Peyer's patch (tissue), 4 donors: ENCODE data around the gene SEMA5A. TPM values are rescaled to one million over a fixed set of nuclear protein-coding genes. Genes with fewer than 3 reads are reported as not detected.

ENCODE experiments used
- DNase-seq, 3 donors: peaks; one replicate each; pipeline ENCODE4 v3.0.0-alpha.2; 2017 to 2019
- H3K27ac ChIP-seq, 4 donors: fragments of 200-600 bp; sonication (generic); one replicate each; pipeline ENCODE4 v1.5.1; 2016 to 2019
- H3K27me3 ChIP-seq, 2 donors: fragments of 200-600 bp; sonication (generic); one replicate each; pipeline ENCODE4 v1.5.1; 2019
- H3K36me3 ChIP-seq, 3 donors: fragments of 200-600 bp; sonication (generic); one replicate each; pipeline ENCODE4 v1.5.1; 2016 to 2019
- H3K4me1 ChIP-seq, 4 donors: fragments of 200-600 bp; sonication (generic); one replicate each; pipeline ENCODE4 v1.5.1; 2016 to 2019
- H3K4me3 ChIP-seq, 4 donors: fragments of 200-600 bp; sonication (generic); 1 replicate in 3 of 4; 2 replicates in 1 of 4; pipeline ENCODE4 v1.5.1; 2016 to 2019; ENCODE audit warnings: mild to moderate bottlenecking in 1 of 4
- H3K9me3 ChIP-seq, 4 donors: fragments of 200-600 bp; sonication (generic); one replicate each; pipeline ENCODE4 v1.5.1; 2016 to 2019; ENCODE audit warnings: mild to moderate bottlenecking in 1 of 4
- POLR2A ChIP-seq, 2 donors: fragments of 450-650 bp; IDR thresholded peaks; one replicate each; pipeline ENCODE4 v1.5.1; 2017; ENCODE audit warnings: antibody characterized with exemption in 2 of 2, mild to moderate bottlenecking in 2 of 2, moderate library complexity in 2 of 2
- total RNA-seq, 4 donors: library from RNA; depleted of rRNA; stranded (reverse); fragments of >200 nt; gene quantifications; one replicate each; pipeline ENCODE4 v1.1.0, GENCODE V29; 2016
- TF ChIP-seq, protein P1 (sequence below), 6 experiments: fragments of 450-650 bp in 4 of 6; fragments of 200-600 bp in 2 of 6; sonication (generic) in 1 of 6; IDR thresholded peaks; one replicate each; pipeline ENCODE4 v1.5.1; 2017 to 2019; ENCODE audit warnings: antibody characterized with exemption in 6 of 6, mild to moderate bottlenecking in 3 of 6, moderate library complexity in 1 of 6

Gene SEMA5A
- total RNA-seq, 4 donors from 2014 or later = 11.6 to 22.5 (median 18.2) TPM

DNA sequence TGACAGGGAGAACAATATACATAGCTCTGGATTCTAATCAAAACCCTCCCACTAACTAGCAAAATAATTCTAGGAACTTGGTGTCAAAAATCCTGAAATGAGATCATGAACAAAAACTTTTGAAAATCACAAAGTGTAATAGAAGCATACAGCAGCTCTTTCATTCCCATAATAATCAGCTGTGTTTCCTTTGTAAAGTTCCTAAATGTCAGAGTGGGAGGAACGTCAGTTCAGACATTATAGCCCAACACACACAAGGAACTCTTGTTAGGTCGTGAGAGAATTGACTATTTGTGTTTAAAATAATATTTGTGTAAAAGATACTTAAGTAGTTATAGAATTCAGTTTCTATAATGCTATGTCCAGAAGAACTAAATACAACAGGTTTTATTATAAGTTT, 312.8 kb downstream of the SEMA5A start:
- H3K4me1 ChIP-seq = no peaks in the 10 kb centered on the region
- no peaks in the 10 kb centered on the region for H3K36me3 ChIP-seq
- H3K4me3 ChIP-seq = no peak overlapping the region
- no peak overlapping the region for H3K27ac ChIP-seq
- no peaks in the 10 kb centered on the region for H3K9me3 ChIP-seq
- no peak for TF ChIP-seq POLR2A (IDR thresholded peaks at IDR 0.05)
- TF ChIP-seq, protein P1, sequence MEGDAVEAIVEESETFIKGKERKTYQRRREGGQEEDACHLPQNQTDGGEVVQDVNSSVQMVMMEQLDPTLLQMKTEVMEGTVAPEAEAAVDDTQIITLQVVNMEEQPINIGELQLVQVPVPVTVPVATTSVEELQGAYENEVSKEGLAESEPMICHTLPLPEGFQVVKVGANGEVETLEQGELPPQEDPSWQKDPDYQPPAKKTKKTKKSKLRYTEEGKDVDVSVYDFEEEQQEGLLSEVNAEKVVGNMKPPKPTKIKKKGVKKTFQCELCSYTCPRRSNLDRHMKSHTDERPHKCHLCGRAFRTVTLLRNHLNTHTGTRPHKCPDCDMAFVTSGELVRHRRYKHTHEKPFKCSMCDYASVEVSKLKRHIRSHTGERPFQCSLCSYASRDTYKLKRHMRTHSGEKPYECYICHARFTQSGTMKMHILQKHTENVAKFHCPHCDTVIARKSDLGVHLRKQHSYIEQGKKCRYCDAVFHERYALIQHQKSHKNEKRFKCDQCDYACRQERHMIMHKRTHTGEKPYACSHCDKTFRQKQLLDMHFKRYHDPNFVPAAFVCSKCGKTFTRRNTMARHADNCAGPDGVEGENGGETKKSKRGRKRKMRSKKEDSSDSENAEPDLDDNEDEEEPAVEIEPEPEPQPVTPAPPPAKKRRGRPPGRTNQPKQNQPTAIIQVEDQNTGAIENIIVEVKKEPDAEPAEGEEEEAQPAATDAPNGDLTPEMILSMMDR (IDR thresholded peaks at IDR 0.05) = no peak
- no peaks in the 10 kb centered on the region for H3K27me3 ChIP-seq
- DNase-seq = no peak

DNA sequence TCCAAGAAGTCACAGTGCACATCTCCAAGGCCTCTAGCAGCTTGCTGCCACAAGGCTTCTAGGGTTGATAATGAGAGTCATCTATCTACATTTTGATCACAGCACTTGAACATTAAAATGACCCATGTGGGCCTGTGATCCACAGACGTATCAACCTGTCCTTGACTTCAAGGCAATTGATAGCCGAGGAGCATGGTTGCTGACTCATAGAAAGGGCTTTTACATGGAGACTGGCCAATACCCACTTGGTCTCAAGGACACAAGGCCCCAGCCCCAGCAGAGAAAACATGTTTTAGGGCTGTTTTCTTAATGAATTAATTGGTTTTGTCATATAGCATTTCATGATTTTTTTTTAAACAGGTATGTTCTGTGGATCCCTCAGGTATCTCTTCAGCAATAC, 314.0 kb downstream of the SEMA5A start:
- TF ChIP-seq, protein P1 (IDR thresholded peaks at IDR 0.05) = no peak
- no peak for TF ChIP-seq POLR2A (IDR thresholded peaks at IDR 0.05)
- no peak for DNase-seq
- no peak overlapping the region for H3K27ac ChIP-seq
- no peaks in the 10 kb centered on the region for H3K4me1 ChIP-seq
- H3K4me3 ChIP-seq = no peak overlapping the region
- no peaks in the 10 kb centered on the region for H3K27me3 ChIP-seq
- H3K9me3 ChIP-seq = no peaks in the 10 kb centered on the region
- no peaks in the 10 kb centered on the region for H3K36me3 ChIP-seq

- H3K9me3 ChIP-seq = no peaks in the 10 kb centered on the region
- H3K4me3 ChIP-seq = no peak overlapping the region
- H3K36me3 ChIP-seq = no peaks in the 10 kb centered on the region
- TF ChIP-seq POLR2A (IDR thresholded peaks at IDR 0.05) = no peak
- TF ChIP-seq, protein P1 (IDR thresholded peaks at IDR 0.05) = no peak
- no peak overlapping the region for H3K27ac ChIP-seq
- no peak for DNase-seq
- no peaks in the 10 kb centered on the region for H3K27me3 ChIP-seq
- H3K4me1 ChIP-seq = no peaks in the 10 kb centered on the region
Observed at GRCh38 chr5:9230355-9230754, 315.5 kb downstream of the SEMA5A start.

- Histone ChIP-seq H3K9me3 (no peaks in the 10 kb centered on the region), H3K4me3 (no peak overlapping the region), H3K27me3 (no peaks in the 10 kb centered on the region), H3K27ac (no peak overlapping the region), H3K4me1 (no peaks in the 10 kb centered on the region), H3K36me3 (no peaks in the 10 kb centered on the region)
- no peak for DNase-seq
- TF ChIP-seq, protein P1 (IDR thresholded peaks at IDR 0.05) = no peak
- TF ChIP-seq POLR2A (IDR thresholded peaks at IDR 0.05) = no peak
Observed at GRCh38 chr5:9226016-9226536, 319.8 kb downstream of the SEMA5A start.

DNA sequence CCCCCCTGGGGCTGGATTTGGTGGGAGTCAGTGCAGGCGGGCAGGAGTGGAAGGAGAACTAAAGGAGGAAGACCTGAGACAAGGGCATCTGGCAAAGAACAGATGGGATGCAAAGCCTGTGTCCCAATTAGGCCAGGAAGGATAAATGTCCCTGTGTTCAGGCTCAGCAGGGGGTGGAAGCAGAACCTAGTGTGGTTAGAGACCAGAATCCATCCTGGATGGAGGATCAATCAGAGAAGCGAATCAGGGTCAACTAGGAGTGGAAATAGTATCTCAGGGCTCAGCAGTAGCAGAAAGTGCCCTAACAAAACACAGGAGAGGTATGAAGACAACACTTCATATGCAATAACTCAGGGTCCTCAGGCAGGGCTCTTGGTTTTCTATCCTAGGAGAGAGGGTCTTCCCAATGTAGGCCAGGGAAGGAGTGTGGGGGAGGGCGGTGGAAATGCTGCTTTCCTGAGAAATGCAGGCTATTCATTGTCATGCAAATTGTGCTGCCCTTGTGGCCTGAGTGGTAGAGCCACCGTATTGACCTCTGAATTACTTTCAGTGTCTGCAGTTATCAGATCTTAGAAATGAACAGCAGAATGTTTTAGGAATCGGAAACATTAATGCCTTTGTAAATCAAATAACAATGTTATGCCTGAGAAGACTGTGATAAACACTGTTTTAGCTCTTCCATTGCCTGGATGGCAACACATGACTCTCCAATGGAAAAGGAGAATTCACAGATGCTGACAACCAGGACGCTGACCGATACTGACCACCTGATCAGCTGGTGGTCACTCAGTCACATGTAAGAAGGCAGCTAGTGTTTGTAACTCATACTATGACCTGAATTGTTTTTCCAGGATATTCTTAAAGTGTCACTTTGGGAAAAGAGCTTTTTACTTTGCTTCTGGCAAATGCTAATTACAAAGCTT, 323.6 kb downstream of the SEMA5A start:
- Histone ChIP-seq H3K4me1 (no peaks in the 10 kb centered on the region), H3K36me3 (no peaks in the 10 kb centered on the region), H3K4me3 (no peak overlapping the region), H3K27ac (no peak overlapping the region), H3K9me3 (no peaks in the 10 kb centered on the region), H3K27me3 (no peaks in the 10 kb centered on the region)
- no peak for DNase-seq
- TF ChIP-seq POLR2A (IDR thresholded peaks at IDR 0.05) = no peak
- TF ChIP-seq, protein P1 (IDR thresholded peaks at IDR 0.05) = no peak
